HepG2 (cell line): Measurements from ENCODE around the gene UTP4. TPM values are rescaled to one million over a fixed set of nuclear protein-coding genes. Genes with fewer than 3 reads are reported as not detected.

Experiments used
- ARHGAP35 ChIP-seq: sonication (generic); formaldehyde crosslinking; IDR thresholded peaks from 2 replicates; pipeline ENCODE4 v1.9.0; 2022; ENCODE audit warnings: mild to moderate bottlenecking, inconsistent platforms, moderate library complexity, missing genetic modification reagents, borderline replicate concordance
- ASH2L ChIP-seq: fragments of 300-600, 200-600 bp; sonication (generic); IDR thresholded peaks from 2 replicates; pipeline ENCODE4 v1.7.0; 2017; ENCODE audit warnings: low read depth, mild to moderate bottlenecking, moderate library complexity, mixed read lengths, low read length; ENCODE audit not compliant: insufficient read length
- HNF4G ChIP-seq, 2 experiments: sonication (generic) in 1 of 2; formaldehyde crosslinking in 1 of 2; IDR thresholded peaks; 2 replicates each; pipeline versions ENCODE4 v1.4.0 to v1.6.1; 2011 to 2020; ENCODE audit warnings: borderline replicate concordance in 2 of 2, low read depth in 2 of 2, mild to moderate bottlenecking in 2 of 2, low read length in 1 of 2, missing genetic modification reagents in 1 of 2, moderate library complexity in 1 of 2
- KLF9 ChIP-seq: IDR thresholded peaks from 2 replicates; pipeline ENCODE4 v1.6.1; 2016; ENCODE audit warnings: low read depth
- POLR2G ChIP-seq: fragments of 200-400 bp; formaldehyde crosslinking; IDR thresholded peaks from 2 replicates; pipeline ENCODE4 v1.6.1; 2018; ENCODE audit warnings: mild to moderate bottlenecking, low read depth, low read length, moderate library complexity
- RBFOX2 ChIP-seq: fragments of 200-400 bp; formaldehyde crosslinking; IDR thresholded peaks from 2 replicates; pipeline ENCODE4 v1.6.1; 2017; ENCODE audit warnings: low read depth, mild to moderate bottlenecking, low read length
- SALL1 ChIP-seq: sonication (generic); formaldehyde crosslinking; IDR thresholded peaks from 2 replicates; pipeline ENCODE4 v1.8.0; 2022; ENCODE audit warnings: mild to moderate bottlenecking, missing genetic modification reagents
- SOX6 ChIP-seq, 2 experiments: fragments of 450-650 bp in 1 of 2; sonication (generic) in 1 of 2; formaldehyde crosslinking in 1 of 2; IDR thresholded peaks; 2 replicates each; pipeline versions ENCODE4 v1.4.0 to v1.6.1; 2017 to 2020; ENCODE audit warnings: antibody characterized with exemption in 1 of 2, mild to moderate bottlenecking in 1 of 2, missing genetic modification reagents in 1 of 2
- SRY ChIP-seq: sonication (generic); formaldehyde crosslinking; IDR thresholded peaks from 2 replicates; pipeline ENCODE4 v1.8.0; 2022; ENCODE audit warnings: mild to moderate bottlenecking, missing genetic modification reagents
- ZNF207 ChIP-seq: fragments of 450-650 bp; IDR thresholded peaks from 2 replicates; pipeline ENCODE4 v1.6.1; 2016; ENCODE audit warnings: antibody characterized with exemption, borderline replicate concordance
- ZNF777 ChIP-seq: sonication (generic); formaldehyde crosslinking; IDR thresholded peaks from 2 replicates; pipeline ENCODE4 v1.4.0; 2020; ENCODE audit warnings: missing genetic modification reagents
- polyA plus RNA-seq, 8 experiments: library from polyadenylated mRNA; depleted of rRNA in 3 of 8; stranded (reverse) in 7 of 8; unstranded in 1 of 8; fragments of >200 nt; fragmentation: Illumina TruSeq in 4 of 8; extraction: Trizol in 4 of 8; gene quantifications; 2 replicates each; pipeline versions ENCODE4 v1.2.1 to v1.2.3, GENCODE V29; 2011 to 2016; ENCODE audit warnings: low read depth in 4 of 8, missing spikeins in 1 of 8, mixed read lengths in 1 of 8; ENCODE audit not compliant: insufficient read depth in 1 of 8
- total RNA-seq, 5 experiments: library from RNA; depleted of rRNA; stranded (reverse); fragments of >200 nt; fragmentation: Illumina TruSeq; extraction: Trizol; gene quantifications; 2 replicates each; pipeline ENCODE4 v1.2.3, GENCODE V29; 2016; ENCODE audit warnings: low read depth in 1 of 5
- TF ChIP-seq, protein P1 (sequence below): IDR thresholded peaks from 2 replicates; pipeline ENCODE4 v1.6.1; 2016; ENCODE audit warnings: low read depth, missing genetic modification reagents, missing compliant biosample characterization
- TF ChIP-seq, protein P2 (sequence below): sonication (generic); formaldehyde crosslinking; IDR thresholded peaks from 2 replicates; pipeline ENCODE4 v1.4.0; 2020; ENCODE audit warnings: missing genetic modification reagents
- TF ChIP-seq, protein P3 (sequence below): sonication (generic); formaldehyde crosslinking; IDR thresholded peaks from 2 replicates; pipeline ENCODE4 v1.9.0; 2022; ENCODE audit warnings: missing genetic modification reagents, mild to moderate bottlenecking, borderline replicate concordance

Gene UTP4
- total and polyA plus RNA-seq, 2 of the 13 experiments (the other 11 are each of a cell fraction or from before 2014, with no cell fraction given), result 30.0 to 85.8 TPM

GRCh38 chr16:69105501-69106361 is 26.7 kb upstream of the UTP4 start, which contains the start of gene HAS3 (continued):
- TF ChIP-seq, protein P1, sequence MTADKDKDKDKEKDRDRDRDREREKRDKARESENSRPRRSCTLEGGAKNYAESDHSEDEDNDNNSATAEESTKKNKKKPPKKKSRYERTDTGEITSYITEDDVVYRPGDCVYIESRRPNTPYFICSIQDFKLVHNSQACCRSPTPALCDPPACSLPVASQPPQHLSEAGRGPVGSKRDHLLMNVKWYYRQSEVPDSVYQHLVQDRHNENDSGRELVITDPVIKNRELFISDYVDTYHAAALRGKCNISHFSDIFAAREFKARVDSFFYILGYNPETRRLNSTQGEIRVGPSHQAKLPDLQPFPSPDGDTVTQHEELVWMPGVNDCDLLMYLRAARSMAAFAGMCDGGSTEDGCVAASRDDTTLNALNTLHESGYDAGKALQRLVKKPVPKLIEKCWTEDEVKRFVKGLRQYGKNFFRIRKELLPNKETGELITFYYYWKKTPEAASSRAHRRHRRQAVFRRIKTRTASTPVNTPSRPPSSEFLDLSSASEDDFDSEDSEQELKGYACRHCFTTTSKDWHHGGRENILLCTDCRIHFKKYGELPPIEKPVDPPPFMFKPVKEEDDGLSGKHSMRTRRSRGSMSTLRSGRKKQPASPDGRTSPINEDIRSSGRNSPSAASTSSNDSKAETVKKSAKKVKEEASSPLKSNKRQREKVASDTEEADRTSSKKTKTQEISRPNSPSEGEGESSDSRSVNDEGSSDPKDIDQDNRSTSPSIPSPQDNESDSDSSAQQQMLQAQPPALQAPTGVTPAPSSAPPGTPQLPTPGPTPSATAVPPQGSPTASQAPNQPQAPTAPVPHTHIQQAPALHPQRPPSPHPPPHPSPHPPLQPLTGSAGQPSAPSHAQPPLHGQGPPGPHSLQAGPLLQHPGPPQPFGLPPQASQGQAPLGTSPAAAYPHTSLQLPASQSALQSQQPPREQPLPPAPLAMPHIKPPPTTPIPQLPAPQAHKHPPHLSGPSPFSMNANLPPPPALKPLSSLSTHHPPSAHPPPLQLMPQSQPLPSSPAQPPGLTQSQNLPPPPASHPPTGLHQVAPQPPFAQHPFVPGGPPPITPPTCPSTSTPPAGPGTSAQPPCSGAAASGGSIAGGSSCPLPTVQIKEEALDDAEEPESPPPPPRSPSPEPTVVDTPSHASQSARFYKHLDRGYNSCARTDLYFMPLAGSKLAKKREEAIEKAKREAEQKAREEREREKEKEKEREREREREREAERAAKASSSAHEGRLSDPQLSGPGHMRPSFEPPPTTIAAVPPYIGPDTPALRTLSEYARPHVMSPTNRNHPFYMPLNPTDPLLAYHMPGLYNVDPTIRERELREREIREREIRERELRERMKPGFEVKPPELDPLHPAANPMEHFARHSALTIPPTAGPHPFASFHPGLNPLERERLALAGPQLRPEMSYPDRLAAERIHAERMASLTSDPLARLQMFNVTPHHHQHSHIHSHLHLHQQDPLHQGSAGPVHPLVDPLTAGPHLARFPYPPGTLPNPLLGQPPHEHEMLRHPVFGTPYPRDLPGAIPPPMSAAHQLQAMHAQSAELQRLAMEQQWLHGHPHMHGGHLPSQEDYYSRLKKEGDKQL (CRISPR knock-in tag), result no peak
- peak; percentile 60; the same call in 1 of the 2 replicates for TF ChIP-seq ZNF777 (CRISPR knock-in tag)
- TF ChIP-seq KLF9, result no peak
- peak; percentile 46; the same call in 1 of the 2 replicates for TF ChIP-seq ARHGAP35 (CRISPR knock-in tag)
- TF ChIP-seq, protein P2, sequence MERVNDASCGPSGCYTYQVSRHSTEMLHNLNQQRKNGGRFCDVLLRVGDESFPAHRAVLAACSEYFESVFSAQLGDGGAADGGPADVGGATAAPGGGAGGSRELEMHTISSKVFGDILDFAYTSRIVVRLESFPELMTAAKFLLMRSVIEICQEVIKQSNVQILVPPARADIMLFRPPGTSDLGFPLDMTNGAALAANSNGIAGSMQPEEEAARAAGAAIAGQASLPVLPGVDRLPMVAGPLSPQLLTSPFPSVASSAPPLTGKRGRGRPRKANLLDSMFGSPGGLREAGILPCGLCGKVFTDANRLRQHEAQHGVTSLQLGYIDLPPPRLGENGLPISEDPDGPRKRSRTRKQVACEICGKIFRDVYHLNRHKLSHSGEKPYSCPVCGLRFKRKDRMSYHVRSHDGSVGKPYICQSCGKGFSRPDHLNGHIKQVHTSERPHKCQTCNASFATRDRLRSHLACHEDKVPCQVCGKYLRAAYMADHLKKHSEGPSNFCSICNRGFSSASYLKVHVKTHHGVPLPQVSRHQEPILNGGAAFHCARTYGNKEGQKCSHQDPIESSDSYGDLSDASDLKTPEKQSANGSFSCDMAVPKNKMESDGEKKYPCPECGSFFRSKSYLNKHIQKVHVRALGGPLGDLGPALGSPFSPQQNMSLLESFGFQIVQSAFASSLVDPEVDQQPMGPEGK (CRISPR knock-in tag), result peak; percentile 54; the same call in 1 of the 2 replicates
- TF ChIP-seq, protein P3, sequence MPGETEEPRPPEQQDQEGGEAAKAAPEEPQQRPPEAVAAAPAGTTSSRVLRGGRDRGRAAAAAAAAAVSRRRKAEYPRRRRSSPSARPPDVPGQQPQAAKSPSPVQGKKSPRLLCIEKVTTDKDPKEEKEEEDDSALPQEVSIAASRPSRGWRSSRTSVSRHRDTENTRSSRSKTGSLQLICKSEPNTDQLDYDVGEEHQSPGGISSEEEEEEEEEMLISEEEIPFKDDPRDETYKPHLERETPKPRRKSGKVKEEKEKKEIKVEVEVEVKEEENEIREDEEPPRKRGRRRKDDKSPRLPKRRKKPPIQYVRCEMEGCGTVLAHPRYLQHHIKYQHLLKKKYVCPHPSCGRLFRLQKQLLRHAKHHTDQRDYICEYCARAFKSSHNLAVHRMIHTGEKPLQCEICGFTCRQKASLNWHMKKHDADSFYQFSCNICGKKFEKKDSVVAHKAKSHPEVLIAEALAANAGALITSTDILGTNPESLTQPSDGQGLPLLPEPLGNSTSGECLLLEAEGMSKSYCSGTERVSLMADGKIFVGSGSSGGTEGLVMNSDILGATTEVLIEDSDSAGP (CRISPR knock-in tag), result peak; percentile 71; the same call in 1 of the 2 replicates
- no peak for TF ChIP-seq ASH2L
- no peak for TF ChIP-seq SOX6 (IDR thresholded peaks at IDR 0.05)
- TF ChIP-seq SOX6 (CRISPR knock-in tag; IDR thresholded peaks at IDR 0.05), result peak; percentile 39; the same call in 1 of the 2 replicates
- TF ChIP-seq ZNF207, result no peak
- peak; percentile 58 for TF ChIP-seq POLR2G
- TF ChIP-seq RBFOX2, result peak; percentile 47; the same call in 1 of the 2 replicates
- no peak for TF ChIP-seq HNF4G (IDR thresholded peaks at IDR 0.05; ENCODE audit: borderline replicate concordance, low read depth, low read length)
- 0 out of 2 replicates have a peak, but pooled peaks have one; percentile 21 for TF ChIP-seq HNF4G (CRISPR knock-in tag; IDR thresholded peaks at IDR 0.05; ENCODE audit: borderline replicate concordance, low read depth)
- peak; percentile 53; the same call in 1 of the 2 replicates for TF ChIP-seq SRY (CRISPR knock-in tag)
- TF ChIP-seq SALL1 (CRISPR knock-in tag), result peak; percentile 18; the same call in 1 of the 2 replicates
